ENCODE data around the gene KIAA1958. TPM values are rescaled to one million over a fixed set of nuclear protein-coding genes. Genes with fewer than 3 reads are reported as not detected.

The KIAA1958 gene
- total RNA-seq, 1 donor from 2014 or later: 0.79 TPM

GRCh38 chr9:112599732-112600131 is 113.1 kb downstream of the KIAA1958 start:
- DNase-seq (ENCODE audit: low read depth, low spot score): no peak

DNA sequence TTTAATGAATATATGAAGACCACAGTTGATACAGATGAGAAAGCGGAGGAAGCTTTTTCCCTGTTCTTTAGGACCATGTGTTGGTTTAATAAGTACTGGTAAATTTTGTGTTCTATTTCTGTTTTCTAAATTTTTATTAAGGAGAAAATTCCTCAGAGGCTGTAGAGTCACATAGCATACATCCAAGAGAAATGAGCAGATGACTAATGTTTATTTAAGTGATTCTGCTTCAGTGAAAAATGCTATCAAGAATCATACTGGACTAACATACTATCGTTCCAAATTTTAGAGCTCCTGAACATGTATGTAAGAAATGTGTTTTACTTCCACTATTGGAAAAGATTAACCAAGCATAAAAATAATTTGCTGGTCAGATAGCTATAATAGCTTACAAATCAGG is 115.0 kb downstream of the KIAA1958 start:
- no peak for DNase-seq (ENCODE audit: low read depth, low spot score)

- DNase-seq (ENCODE audit: low read depth, low spot score): no peak
Measured at GRCh38 chr9:112604790-112605189, 118.2 kb downstream of the KIAA1958 start.

- DNase-seq (ENCODE audit: low read depth, low spot score): no peak
Measured at GRCh38 chr9:112605518-112605917, 118.9 kb downstream of the KIAA1958 start.

DNA sequence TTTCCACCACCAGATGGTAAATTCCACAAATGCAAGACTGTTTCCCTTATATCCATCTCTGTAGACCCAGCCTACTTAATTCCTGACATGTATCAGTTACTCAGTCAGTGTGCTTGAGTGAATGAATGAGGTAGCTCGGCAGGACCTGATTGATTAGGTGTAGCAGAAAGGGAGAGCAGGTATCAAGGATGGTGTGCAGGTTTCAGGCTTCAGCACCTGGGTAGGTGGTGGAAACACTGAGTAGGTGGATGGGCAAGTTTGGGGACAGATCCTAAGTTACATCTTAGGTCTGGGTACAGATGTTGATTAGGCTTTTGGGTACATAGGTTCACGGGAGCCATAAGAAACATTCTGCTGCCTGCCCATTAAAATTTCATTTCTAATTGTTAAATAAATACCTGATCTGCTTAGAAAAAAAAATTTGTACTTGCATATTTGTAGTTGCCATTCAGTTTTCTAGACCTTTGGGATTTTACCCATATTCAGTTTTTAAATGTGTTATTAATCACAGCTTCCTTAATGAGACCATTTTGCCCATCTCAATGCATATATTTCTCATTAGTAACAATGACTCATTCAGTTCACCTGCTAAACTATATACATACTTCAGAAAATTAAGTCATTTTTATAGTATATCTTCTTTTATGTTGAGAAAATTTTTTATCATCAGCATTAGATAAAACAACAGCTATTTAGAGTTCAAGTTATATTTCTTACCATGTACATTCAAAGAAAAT is 119.5 kb downstream of the KIAA1958 start:
- no peak for DNase-seq (ENCODE audit: low read depth, low spot score)

- DNase-seq (ENCODE audit: low read depth, low spot score): no peak
Measured at GRCh38 chr9:112608851-112609250, 122.2 kb downstream of the KIAA1958 start.

DNA sequence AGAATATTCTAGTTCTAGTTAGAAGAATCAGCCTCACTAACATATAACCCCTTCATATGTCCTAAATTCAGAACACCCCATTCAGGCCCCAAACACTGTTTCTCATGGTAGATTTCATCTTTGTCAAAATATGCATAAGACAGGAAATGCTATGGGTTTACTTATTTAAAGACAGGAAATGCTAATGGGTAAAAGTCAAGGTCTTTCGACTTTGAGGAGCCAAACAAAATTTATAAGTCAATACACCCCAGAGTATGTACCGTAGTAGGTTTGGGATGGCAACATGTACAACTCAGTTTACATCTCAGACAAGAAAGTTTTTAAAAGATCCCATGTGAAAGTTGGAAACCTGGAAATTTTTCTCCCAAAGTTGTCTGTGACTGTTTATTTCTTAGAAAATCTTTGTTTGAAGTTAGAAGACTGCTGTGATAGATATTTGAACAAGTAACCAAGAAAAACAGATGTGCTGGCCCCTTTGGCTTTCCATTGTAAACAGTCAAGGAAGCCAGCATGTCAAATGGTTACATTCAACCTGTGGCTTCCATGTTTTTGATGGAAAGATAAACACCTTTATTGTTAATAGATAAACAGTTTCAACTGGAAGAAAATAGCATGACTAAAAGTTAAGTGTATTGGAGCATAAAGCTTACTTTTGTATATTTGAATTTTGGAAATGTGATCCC is 129.1 kb downstream of the KIAA1958 start:
- no peak for DNase-seq (ENCODE audit: low read depth, low spot score)

- no peak for DNase-seq (ENCODE audit: low read depth, low spot score)
Measured at GRCh38 chr9:112617371-112617770, 130.7 kb downstream of the KIAA1958 start.

DNA sequence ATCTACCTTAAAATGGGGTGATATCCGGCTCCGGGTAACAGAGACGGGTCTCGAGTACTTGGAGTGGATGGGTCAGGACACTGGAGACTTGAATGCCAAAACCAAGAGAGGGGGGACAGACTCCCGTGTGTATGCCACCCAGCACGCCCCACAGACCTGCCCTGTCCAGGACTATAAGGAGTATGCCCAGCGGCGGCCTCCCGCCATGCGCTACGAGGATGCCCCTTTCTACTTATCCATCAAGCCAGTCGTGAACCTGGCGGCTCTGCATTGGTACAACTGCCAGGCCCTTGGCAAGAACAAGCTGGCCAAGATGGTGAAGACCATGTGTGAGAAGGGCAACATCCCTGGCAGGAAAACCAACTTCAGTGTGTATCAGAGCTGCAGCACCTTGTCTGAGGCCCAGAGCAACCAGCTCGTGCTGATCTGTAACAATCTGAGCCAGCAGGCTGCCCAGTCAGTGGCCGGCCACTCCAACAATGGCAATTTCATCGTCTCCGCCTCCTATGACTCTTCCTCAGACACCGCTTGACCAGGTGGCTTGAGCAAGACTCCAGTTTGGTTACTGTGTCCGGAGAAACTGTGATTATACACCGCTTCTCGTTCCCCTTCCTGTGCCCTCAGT is 131.9 kb downstream of the KIAA1958 start:
- DNase-seq (ENCODE audit: low read depth, low spot score): no peak

DNA sequence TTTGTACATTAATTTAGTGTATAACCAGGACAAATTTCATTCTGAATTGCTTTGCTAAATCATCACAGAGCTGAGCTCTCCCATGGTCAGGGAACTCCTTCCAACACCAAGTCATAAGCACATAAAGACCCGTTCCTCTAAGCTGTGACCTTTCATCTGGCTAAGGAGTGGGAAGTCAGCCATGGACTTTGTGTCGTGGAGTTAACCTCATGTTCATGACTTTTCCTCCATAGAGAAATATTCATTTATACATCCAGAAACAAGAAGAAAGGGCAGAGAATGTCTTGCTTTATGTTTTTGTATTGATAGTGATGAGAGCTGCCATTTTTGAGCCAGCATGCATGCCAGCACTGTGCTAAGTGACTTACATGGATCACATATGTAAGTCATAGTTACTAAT is 133.8 kb downstream of the KIAA1958 start:
- no peak for DNase-seq (ENCODE audit: low read depth, low spot score)

DNA sequence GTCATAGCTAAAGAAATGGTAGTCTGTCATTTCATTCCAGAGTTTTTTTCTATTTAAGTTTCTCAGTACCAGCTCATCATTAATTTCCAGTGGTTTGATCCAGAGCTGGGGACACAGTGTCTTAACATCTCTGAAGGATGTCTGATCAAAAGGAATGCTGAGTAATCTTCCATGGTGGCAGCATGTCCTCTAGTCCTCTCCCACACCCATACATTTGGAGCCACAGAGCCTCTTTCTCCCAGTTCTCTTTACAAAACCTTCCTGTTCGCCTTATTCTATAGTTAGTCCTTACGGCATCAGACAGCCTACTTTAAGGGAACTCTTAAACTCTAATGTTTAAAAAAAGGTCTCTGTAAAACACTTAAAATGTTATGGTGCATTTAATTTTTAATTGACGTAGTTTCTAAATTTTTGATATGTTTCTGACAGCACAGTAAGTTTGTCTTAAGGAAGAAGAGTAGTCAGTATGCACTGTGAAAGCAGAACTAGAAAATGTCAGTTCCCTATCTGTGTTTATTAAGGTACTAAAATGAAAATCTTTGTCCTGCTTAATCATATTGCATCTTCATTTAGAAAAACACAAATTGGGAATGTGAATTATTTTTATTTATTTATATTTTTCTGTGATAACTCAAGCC is 134.5 kb downstream of the KIAA1958 start:
- no peak for DNase-seq (ENCODE audit: low read depth, low spot score)

DNA sequence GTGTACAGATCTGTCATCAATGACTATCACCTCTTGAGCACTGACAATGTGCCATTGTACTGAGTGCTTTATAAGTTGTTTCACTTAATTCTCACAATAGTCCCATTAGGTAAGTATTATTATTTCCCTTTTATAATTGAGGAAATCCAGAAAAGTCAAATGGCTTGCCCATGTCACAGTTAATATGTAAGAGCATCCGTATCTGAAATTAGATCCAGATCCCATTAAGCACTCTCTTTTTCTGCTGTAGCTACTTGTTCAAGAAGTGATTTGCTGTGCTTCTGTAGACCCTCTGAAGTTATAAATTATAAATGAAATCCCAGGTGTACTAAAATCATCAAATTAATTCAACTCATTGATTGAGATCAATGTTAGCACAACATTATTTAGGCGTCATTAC is 136.6 kb downstream of the KIAA1958 start:
- DNase-seq (ENCODE audit: low read depth, low spot score): no peak

GRCh38 chr9:112624711-112625707 is 138.4 kb downstream of the KIAA1958 start:
- no peak for DNase-seq (ENCODE audit: low read depth, low spot score)

DNA sequence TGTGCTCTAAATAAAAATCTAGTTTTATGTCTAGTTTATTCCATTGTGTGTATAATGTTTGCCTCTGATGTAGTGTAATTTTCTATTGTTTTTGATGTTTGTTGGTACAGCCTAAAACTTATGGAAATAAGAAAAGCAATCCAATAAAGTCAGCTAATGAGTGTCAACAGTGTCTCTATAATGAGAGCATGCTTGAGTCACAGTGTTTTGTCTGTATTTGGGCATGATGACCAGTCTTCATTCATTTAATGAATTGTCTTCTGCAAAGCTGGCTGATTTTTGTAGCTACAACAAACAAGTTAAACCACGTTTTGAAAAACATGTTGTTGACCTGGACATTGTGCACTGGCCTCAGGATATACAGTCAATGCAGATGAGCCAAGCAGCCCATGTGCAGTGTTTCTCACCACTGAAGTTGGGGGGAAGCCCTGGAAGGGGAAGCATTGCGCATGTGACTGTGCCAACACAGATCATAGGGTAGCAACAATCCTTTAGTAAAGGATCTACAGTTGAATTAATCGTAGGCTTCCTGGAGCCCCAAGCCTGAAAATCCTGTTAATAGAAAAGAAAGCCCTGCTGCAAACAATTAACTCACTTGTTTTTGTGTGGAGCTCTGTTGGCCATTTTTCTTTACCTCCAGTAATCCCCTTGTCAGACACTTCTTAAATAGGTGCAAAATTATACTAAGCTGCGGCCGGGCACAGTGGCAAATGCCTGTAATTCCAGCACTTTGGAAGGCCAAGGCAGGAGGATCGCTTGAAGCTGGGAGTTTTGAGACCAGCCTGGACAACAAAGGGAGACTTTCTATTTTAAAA is 143.3 kb downstream of the KIAA1958 start:
- no peak for DNase-seq (ENCODE audit: low read depth, low spot score)

- no peak for DNase-seq (ENCODE audit: low read depth, low spot score)
Measured at GRCh38 chr9:112631313-112632070, 144.9 kb downstream of the KIAA1958 start.

DNA sequence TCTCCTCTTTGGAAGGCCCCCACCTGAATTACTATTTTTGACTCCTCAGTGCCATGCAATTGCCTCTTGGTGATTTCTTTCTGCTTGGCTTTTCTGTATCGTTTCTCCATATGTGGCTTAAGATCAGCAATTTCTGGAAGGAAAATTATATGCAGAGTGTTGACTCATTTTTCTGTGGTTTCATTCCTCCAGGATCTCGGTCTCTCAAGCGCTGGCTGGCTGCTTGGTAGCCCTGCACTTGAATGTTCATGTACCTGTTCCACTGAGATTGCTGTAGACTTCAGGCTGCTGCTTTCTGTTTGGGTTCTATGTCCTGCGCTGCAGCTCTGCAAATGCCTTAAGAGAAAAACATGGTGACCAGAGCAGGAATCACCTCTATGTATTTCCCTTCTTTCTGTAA is 153.7 kb downstream of the KIAA1958 start:
- no peak for DNase-seq (ENCODE audit: low read depth, low spot score)

GRCh38 chr9:112642126-112642525 is 155.5 kb downstream of the KIAA1958 start:
- no peak for DNase-seq (ENCODE audit: low read depth, low spot score)

DNA sequence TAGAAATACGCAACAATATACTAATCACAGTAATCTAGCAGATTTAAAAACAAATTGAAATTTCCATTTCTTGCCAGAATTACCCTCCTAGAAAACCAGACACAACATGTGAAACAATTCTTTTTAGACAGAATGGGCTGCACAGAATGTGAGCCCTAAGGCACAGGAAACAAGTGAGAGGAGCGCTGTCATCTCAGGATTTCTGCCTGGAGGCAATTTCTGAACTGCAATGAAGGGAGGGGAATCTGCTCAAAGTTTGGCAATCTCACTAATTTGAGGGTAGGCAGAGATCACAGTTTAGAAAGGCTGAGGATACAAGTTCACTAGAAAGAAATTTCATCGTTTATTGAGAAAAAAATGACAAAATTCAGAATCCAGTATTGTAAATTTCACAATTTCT is 161.0 kb downstream of the KIAA1958 start:
- no peak for DNase-seq (ENCODE audit: low read depth, low spot score)

DNA sequence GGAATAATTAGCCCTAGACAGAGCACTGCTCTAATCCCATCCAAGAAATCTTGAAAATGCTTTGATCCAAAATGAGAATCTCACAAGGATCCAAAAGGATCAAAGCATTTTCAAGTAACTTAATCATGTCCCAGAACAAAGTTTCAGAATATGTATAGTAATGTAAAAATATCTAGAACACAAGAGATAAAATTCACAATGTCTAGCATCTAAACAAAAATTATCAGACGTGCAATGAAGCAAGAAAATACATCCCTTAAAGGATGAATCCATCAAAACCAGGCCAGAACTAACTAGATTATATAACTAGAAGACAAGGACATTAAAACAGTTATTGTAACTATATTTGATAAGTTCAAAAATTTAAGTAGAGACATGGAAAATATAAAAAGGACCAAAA is 162.0 kb downstream of the KIAA1958 start:
- DNase-seq (ENCODE audit: low read depth, low spot score): no peak

Measured in pulmonary artery endothelial cell (primary cell).